Stimulated activated CD8-positive, alpha-beta memory T cell treated with anti-CD3 and anti-CD28 coated beads, Interleukin-4, amount 100 ng/mL, for 1 hour (primary cell): ENCODE data around the gene C3orf80.
"Not testable (repeated sequence)": the region's sequence is repeated elsewhere in the genome, so short reads cannot be mapped to it uniquely, and the experiment has no call there.

ENCODE experiments used
- DNase-seq, 2 donors: peaks; one replicate each; pipeline ENCODE4 v3.0.0-alpha.2; 2020; ENCODE audit warnings: low read depth in 2 of 2, low spot score in 1 of 2

C3orf80 gene

DNA sequence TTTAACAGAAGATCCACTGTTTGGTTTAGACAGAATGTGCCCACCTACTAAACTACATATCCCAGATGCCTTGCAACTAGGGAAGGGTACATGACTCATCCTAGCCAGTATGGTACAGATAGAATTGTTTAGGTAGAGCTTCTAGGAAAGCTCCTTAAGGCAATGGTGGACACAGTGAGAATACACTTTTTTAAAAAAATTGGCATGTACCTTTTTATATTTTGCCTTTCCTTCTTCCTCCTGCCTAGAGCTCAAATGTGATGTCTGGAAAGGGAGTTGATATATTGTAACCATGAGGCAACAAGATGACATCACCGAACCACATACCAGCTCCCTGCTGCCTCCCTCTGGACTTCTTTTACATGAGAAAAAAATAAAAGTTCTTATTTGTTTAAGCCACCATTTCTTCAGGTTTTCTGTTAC is 14.4 kb upstream of the C3orf80 start:
- DNase-seq: no peak

GRCh38 chr3:160213191-160213590 is 12.0 kb upstream of the C3orf80 start:
- no peak for DNase-seq

DNA sequence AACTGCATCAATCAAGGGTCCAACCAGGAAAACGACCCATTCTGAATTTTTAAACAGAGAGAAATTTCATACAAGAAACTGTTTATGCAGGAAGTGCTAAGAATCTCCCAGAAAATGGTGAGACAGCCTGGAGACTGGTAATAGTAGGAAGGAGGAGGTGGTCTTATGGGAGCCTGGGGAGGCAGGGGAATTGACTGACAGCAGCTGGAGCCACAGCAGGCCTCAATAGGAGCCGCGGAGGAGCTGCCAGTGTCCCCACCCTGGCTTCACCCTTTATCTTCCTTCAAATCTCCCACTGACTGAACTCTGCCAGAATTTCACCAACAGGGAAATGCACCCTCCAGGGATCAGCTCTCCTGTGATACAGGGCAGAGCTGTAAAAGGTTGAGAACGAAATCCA is 7.5 kb upstream of the C3orf80 start:
- DNase-seq: no peak

DNA sequence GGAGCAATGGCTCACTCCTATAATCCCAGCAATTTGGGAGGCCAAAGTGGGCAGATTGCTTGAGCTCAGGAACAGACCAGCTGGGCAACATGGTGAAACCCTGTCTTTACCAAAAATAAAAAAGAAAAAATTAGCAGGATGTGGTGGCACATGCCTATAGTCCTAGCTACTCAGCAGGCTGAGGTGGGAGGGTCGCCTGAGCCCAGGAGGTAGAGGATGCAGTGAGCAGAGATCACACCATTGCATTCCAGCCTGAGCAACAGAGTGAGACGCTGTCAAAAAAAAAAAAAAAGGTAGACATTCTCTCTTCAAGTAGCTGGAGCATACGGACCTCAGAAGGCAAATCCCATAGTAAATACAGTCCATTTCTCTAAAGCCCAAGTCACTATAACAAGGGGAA is 7.1 kb upstream of the C3orf80 start:
- no peak for DNase-seq

DNA sequence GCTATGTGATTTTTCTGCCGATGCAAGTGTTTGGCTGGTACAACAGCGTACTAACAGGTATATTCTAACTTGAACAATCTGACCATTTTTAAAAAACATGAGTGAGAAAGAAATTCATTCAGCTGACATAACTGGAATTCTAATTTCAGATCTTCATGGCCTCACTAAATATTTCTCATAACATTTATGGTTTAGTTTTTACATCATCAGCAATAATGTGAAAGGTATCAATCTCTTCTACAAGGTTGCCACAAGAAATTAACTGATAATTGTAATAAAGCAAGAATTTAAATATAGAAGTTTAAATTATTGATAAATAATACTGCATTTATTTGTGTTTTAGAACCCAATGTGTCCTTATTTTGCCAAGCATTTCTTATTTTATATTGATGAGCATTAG is 5.2 kb upstream of the C3orf80 start:
- no peak for DNase-seq

DNA sequence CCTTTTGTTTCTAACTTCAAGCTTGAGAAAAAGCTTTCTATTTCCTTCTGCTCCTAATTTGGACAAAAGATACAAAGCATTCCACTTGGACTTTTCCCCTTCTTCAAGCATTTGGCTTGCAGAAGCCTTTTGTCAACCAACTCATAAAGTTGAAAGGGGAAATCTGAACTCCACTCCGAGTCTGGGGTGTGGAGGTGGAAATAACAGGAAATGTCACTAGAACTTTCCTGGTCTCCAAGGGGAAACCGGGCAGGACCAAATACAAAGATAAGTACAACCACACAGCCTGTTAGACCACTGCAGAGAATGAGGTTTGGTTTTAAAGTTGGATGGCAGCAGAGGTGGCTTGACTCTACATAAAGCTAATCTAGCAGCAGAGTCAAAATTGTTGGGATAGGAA is 4.2 kb upstream of the C3orf80 start:
- no peak for DNase-seq

DNA sequence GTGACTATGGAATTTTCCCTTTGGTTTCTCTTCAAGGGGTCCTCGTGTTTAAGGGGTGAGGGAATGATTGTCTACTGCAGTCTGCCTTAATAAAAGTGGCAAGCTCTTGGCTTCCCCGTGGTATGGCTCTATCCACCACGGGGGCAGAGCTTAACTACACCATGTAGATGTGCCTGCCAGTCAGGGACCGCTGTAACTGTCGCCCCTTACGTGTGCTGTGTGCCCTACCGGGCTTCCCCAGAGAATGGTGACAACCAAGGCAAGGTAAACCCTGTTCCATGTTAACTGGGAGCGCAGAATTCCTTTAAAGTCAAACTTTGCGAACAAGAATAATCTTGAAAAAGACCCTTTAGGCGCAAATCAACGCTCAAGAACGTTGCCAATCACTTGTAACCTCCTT is 966 bp upstream of the C3orf80 start:
- no peak for DNase-seq

DNA sequence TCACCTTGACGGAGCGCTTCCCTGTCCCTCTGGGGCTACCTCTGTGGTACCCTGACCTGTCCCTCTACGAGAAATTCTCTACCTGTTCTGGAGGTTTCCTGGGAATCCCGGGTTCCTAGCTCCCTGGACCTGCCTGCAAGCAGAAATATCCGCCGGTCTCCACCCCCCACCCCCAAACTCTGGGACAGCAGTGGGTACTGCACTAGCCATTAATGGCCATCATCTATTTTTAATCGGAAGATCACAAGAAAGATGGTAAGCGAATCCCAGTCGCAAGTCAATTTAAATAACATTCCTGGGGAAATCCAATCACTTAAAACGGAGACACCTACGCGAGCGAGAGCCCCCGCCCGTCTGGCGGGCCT is 429 bp upstream of the C3orf80 start:
- no peak for DNase-seq

DNA sequence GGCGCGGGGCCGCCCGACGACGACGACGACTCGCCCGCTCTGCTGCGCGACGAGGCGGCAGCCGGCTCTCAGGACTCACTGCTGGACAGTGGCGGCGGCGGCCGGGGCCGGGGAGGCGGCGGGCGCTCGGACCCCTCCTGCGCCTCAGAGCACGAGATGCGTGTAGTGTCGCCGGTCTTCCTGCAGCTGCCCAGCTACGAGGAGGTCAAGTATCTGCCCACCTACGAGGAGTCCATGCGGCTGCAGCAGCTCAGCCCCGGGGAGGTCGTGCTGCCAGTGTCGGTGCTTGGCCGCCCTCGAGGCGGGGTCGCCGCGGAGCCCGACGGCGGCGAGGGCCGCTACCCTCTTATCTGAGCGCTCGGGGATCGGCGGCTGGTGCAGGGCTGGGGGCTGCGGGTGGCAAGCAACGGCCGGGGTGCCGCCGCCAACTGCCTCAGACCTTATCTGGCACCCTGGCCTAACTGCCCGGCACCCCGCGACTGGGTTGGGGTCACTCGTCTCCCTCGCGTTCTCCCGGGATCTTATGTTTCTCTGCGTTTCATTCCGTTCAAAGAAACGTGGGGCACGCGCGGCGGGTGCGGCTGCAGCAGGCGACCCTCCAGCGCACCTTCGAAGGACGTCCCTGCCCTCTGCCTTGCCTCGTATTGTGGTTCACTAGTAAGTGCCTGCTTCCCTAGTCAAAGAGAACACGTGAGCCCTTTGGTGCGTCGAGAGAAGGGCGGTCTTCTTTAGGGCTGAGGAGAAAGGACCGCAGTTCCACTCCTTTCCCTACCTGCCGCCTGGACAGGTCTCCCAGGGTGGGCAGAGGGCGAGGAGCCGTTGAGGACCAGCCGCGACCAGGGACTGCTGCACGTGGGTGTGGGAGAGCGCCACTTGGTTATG is 1.0 kb downstream of the C3orf80 start:
- no peak for DNase-seq

GRCh38 chr3:160227419-160227818 is 2.2 kb downstream of the C3orf80 start:
- no peak for DNase-seq

- no peak for DNase-seq
These were observed 6.8 kb downstream of the C3orf80 start for GRCh38 chr3:160232014-160232413.

DNA sequence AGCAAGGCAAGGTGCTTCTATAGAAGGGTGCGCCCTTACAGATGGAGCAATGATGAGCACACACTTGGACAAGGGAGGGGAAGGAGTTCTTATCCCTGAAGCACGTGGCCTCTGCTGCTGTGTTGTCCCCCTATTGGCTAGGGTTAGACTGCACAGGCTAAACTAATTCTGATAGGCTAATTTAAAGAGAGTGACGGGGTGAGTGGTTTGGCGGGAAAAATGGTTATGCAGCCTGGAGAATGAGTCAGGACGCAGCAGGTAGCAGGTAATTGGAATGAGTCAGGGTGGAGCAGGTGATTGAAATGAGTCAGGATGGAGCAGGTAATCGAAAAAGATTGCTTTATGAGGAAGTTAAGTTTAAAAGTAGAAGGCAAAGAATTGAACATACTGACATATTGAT is 15.5 kb downstream of the C3orf80 start:
- DNase-seq: not testable (repeated sequence)

DNA sequence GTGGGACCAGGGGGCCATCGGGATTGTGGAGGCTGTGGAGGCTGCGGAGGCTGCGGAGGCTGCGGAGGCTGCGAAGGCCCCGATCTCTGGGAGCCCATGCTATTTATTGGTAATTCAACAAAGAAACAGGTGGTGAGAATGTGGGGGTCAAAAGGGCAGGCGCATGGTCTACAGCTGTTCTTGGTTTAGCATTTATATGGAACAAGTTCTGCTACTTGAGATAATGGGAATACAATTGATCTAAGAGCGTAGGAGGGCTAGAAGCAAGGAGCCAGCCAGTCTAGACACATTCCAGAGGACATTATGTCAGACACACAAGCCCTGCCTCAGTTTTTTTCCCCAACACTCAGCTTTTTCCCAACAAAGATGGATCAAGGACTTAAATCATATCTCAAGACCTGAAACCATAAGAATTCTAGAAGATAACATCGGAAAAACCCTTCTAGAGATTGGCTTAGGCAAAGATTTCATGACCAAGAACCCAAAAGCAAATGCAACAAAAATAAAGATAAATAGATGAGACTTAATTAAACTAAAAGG is 20.1 kb downstream of the C3orf80 start:
- DNase-seq: no peak

DNA sequence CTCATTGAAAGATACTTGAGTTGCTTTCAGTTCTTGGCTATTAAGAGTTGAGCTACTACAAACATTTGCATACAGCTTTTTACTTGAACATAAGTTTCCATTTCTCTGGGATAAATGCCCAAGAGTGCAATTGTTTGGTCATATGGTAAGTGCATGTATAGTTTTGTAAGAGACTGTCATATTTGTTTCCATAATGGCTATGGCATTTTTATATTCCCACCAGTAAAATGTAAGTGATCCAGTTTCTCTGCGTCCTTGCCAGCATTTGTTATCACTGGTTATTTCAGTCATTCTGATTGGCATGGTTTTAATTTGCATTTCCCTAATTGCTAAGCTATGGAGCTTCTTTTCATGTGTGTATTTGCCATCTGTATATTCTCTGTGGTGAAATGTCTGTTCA is 22.5 kb downstream of the C3orf80 start:
- no peak for DNase-seq

GRCh38 chr3:160253298-160253697 is 28.1 kb downstream of the C3orf80 start:
- no peak for DNase-seq

- DNase-seq: no peak
These were observed 32.4 kb downstream of the C3orf80 start for GRCh38 chr3:160257606-160258005.

GRCh38 chr3:160259589-160259988 is 34.4 kb downstream of the C3orf80 start:
- DNase-seq: no peak

- DNase-seq: no peak
These were observed 35.5 kb downstream of the C3orf80 start for GRCh38 chr3:160260587-160261270.

DNA sequence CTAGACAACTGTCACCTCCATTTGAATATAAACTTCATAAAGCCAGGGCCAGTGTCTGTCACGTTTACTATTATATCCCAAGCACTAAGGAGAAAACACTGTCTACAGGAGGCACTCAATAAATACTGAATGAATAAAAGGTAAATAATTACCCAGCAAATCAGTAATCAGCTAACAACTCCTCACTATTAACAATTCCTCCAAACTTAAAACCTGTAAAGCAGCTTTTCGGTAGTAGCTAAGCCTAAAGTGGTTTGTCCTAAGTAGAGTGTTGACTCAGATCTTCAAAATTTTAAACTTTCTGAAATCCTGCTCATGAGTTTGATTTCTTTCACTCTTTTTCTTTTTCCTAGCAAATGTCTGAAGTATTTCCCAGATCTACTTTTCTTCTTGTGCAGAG is 39.9 kb downstream of the C3orf80 start:
- DNase-seq: no peak
